HEK293T (cell line): Measurements from ENCODE around the gene NR1H4.

Source experiments
- CTCF ChIA-PET: fragments of 350-600 bp; formaldehyde crosslinking; extraction: SDS; loops from one replicate; lab custom pipeline; 2021; ENCODE audit warnings: antibody characterized with exemption, inconsistent platforms; lab: Yijun Ruan, JAX
- POLR2A ChIA-PET: fragments of 350-600 bp; formaldehyde crosslinking; extraction: SDS; loops from one replicate; lab custom pipeline; 2020; ENCODE audit warnings: antibody characterized with exemption, inconsistent platforms; lab: Yijun Ruan, JAX
- DNase-seq: peaks from one replicate; pipeline ENCODE4 v3.0.0; 2012; ENCODE audit warnings: mixed read lengths; ENCODE audit errors: extremely low spot score
- ARNT ChIP-seq: fragments of 450-650 bp; IDR thresholded peaks from 2 replicates; pipeline ENCODE4 v1.6.1; 2017; ENCODE audit warnings: mild to moderate bottlenecking
- BHLHE40 ChIP-seq: fragments of 450-650 bp; IDR thresholded peaks from 2 replicates; pipeline ENCODE4 v1.6.1; 2016; ENCODE audit warnings: mild to moderate bottlenecking, moderate library complexity, borderline replicate concordance
- CTBP1 ChIP-seq: fragments of 450-650 bp; IDR thresholded peaks from 2 replicates; pipeline ENCODE4 v1.6.1; 2016; ENCODE audit warnings: borderline replicate concordance
- ELF4 ChIP-seq: fragments of 450-650 bp; IDR thresholded peaks from 2 replicates; pipeline ENCODE4 v1.6.1; 2017; ENCODE audit warnings: antibody characterized with exemption
- FOXA1 ChIP-seq: fragments of 450-650 bp; IDR thresholded peaks from 2 replicates; pipeline ENCODE4 v1.6.1; 2016; ENCODE audit warnings: mild to moderate bottlenecking
- FOXK2 ChIP-seq: fragments of 450-650 bp; IDR thresholded peaks from 2 replicates; pipeline ENCODE4 v1.6.1; 2016; ENCODE audit warnings: mild to moderate bottlenecking
- FOXM1 ChIP-seq: fragments of 450-650 bp; IDR thresholded peaks from 2 replicates; pipeline ENCODE4 v1.6.1; 2017; ENCODE audit warnings: mild to moderate bottlenecking, borderline replicate concordance
- HDGF ChIP-seq: fragments of 450-650 bp; IDR thresholded peaks from 2 replicates; pipeline ENCODE4 v1.6.1; 2017; ENCODE audit warnings: antibody characterized with exemption, borderline replicate concordance
- L3MBTL2 ChIP-seq: fragments of 450-650 bp; conservative IDR thresholded peaks from 2 replicates; pipeline ENCODE4 v1.6.1; 2016; ENCODE audit warnings: mild to moderate bottlenecking
- LEF1 ChIP-seq: fragments of 450-650 bp; IDR thresholded peaks from 2 replicates; pipeline ENCODE4 v1.6.1; 2017; ENCODE audit warnings: mild to moderate bottlenecking, borderline replicate concordance
- NFRKB ChIP-seq: fragments of 450-650 bp; IDR thresholded peaks from 2 replicates; pipeline ENCODE4 v1.6.1; 2016; ENCODE audit warnings: mild to moderate bottlenecking, moderate library complexity
- PKNOX1 ChIP-seq: fragments of 450-650 bp; IDR thresholded peaks from 2 replicates; pipeline ENCODE4 v1.6.1; 2016
- SP1 ChIP-seq: fragments of 450-650 bp; IDR thresholded peaks from 2 replicates; pipeline ENCODE4 v1.6.1; 2017
- SUZ12 ChIP-seq: fragments of 450-650 bp; IDR thresholded peaks from 2 replicates; pipeline ENCODE4 v1.6.1; 2016; ENCODE audit warnings: mild to moderate bottlenecking
- TARDBP ChIP-seq: fragments of 450-650 bp; IDR thresholded peaks from 2 replicates; pipeline ENCODE4 v1.6.1; 2016
- ZNF384 ChIP-seq: fragments of 450-650 bp; IDR thresholded peaks from 2 replicates; pipeline ENCODE4 v1.6.1; 2016

The NR1H4 gene

GRCh38 chr12:100564090-100564489 lies 90.4 kb downstream of the NR1H4 start:
- DNase-seq, result no peak
- CTCF ChIA-PET, result no interaction called here
- POLR2A ChIA-PET, result no interaction called here
- TF ChIP-seq L3MBTL2, result no peak
- TF ChIP-seq ZNF384, result no peak
- no peak for TF ChIP-seq ELF4
- no peak for TF ChIP-seq BHLHE40
- TF ChIP-seq NFRKB, result no peak
- TF ChIP-seq FOXK2, result no peak
- no peak for TF ChIP-seq FOXM1
- TF ChIP-seq FOXA1, result no peak
- no peak for TF ChIP-seq TARDBP
- no peak for TF ChIP-seq ARNT
- TF ChIP-seq SUZ12, result no peak
- TF ChIP-seq SP1, result no peak
- TF ChIP-seq HDGF, result no peak
- no peak for TF ChIP-seq CTBP1
- TF ChIP-seq PKNOX1, result no peak
- no peak for TF ChIP-seq LEF1

GRCh38 chr12:100564905-100565467 lies 91.3 kb downstream of the NR1H4 start:
- POLR2A ChIA-PET, result no interaction called here
- CTCF ChIA-PET, result no interaction called here
- DNase-seq, result no peak
- TF ChIP-seq BHLHE40 (no peak), FOXA1 (no peak), FOXM1 (no peak), NFRKB (no peak), TARDBP (no peak), L3MBTL2 (no peak), LEF1 (no peak), CTBP1 (no peak), HDGF (no peak), SP1 (no peak), FOXK2 (no peak), PKNOX1 (no peak), ELF4 (no peak), ZNF384 (no peak), ARNT (no peak), SUZ12 (no peak)

DNA sequence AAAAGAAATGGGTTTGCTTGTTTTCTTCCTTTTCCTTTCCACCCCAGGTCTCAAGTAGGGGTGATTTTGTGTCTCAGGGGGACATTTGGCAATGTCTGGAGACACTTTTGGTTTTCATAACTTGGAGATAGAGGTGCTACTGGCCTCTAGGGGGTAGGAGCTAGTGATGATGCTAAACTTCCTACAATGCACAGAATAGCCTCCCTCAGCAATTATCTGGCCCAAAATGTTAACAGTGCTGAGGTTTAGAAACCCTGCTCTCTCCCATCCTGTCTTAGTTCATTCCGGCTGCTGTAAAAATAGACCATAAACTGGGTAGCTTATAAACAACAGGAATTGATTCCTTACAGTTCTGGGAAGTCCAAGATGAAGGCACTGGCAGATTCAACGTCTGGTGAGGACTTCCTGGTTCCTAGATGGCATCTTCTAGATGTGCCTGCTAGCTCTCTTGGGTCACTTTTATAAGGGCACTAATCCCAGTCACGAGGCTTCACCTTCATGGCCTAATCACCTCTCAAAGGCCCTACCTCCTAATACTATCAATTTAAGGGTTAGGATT lies 92.4 kb downstream of the NR1H4 start:
- TF ChIP-seq ELF4 (no peak), FOXK2 (no peak), LEF1 (no peak), CTBP1 (no peak), L3MBTL2 (no peak), BHLHE40 (no peak), SP1 (no peak), HDGF (no peak), TARDBP (no peak), ARNT (no peak), NFRKB (no peak), PKNOX1 (no peak), SUZ12 (no peak), ZNF384 (no peak), FOXA1 (no peak), FOXM1 (no peak)
- POLR2A ChIA-PET, result interaction anchor here (0.6 kb wide), 1 partner anchor 524 kb away, joined by 4 read pairs; no protein-coding TSS in a partner anchor
- DNase-seq, result no peak
- CTCF ChIA-PET, result no interaction called here

DNA sequence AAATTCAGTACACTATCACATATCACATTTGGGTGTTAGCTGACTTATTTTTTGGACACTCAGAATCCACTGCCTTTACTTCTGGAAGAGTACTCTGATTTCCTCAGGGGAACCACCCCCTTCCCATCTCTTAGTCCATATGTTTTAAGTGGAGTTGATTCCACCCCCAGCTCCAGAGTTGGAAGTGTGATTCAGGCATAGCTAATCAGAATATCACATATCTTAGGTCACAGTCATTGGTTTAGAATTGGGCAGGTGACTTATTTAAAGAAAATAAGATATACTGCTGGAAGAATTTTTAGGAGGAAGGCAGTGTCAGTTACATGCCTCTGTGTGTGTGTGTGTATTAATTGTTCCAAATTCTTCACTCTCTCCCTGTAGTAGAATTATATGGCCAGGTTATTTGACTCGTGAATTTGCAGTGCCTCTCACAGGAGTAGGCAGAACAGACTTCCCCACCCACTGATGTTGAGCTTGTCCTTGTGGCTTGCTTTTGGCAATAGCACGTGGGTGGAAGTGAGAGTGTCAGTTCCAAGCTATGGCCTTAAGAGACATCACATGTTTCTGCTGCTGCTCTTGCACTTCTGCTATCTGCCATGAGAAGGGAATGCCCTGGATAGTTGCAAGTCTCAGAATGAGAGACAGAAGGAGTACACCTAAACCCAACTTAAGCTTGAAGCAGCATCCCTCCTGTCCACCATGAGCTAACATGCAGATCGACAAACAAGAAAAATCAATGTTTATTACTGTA lies 93.4 kb downstream of the NR1H4 start:
- no peak for DNase-seq
- CTCF ChIA-PET, result no interaction called here
- no peak for TF ChIP-seq CTBP1
- TF ChIP-seq NFRKB, result no peak
- no peak for TF ChIP-seq FOXK2
- TF ChIP-seq SUZ12, result no peak
- TF ChIP-seq TARDBP, result no peak
- TF ChIP-seq LEF1, result no peak
- TF ChIP-seq ZNF384, result no peak
- TF ChIP-seq L3MBTL2, result no peak
- no peak for TF ChIP-seq PKNOX1
- TF ChIP-seq SP1, result no peak
- no peak for TF ChIP-seq ARNT
- TF ChIP-seq FOXA1, result no peak
- TF ChIP-seq FOXM1, result no peak
- TF ChIP-seq BHLHE40, result no peak
- TF ChIP-seq HDGF, result no peak
- TF ChIP-seq ELF4, result no peak
- POLR2A ChIA-PET, result no interaction called here
